Astrocyte of the spinal cord (primary cell): ENCODE results near the gene KIF5B.
"Not testable (repeated sequence)": the region's sequence is repeated elsewhere in the genome, so short reads cannot be mapped to it uniquely, and the experiment has no call there.

Experiments used
- DNase-seq: peaks from one replicate; pipeline ENCODE4 v3.0.0; 2011; ENCODE audit warnings: low read depth, low spot score
- H3K4me3 ChIP-seq: 2 replicates; pipeline ENCODE4 v1.5.1; 2011; ENCODE audit warnings: low read depth, mild to moderate bottlenecking, low read length, moderate library complexity
- CTCF ChIP-seq: IDR thresholded peaks from 2 replicates; pipeline ENCODE4 v1.5.1; 2012; ENCODE audit warnings: low read depth, mild to moderate bottlenecking, low read length, inconsistent platforms
- in situ Hi-C: cut with HindIII; loops from 2 replicates; pipeline ENCODE4 v1.10.0; 2017; ENCODE audit warnings: low sequenced_read_pairs

Gene KIF5B

GRCh38 chr10:32056136-32057035 is at the start of gene KIF5B:
Gene KIF5B (minus strand): TSS chr10:32056425. CDS start chr10:32055973, 452 bp downstream.
- H3K4me3 ChIP-seq: peak within 1 kb of the TSS; percentile 97
- DNase-seq: peak; percentile 82
- no peak for TF ChIP-seq CTCF
- in situ Hi-C loops: no loop called here

GRCh38 chr10:32105782-32106382 is 49.7 kb upstream of the KIF5B start:
- in situ Hi-C loops: no loop called here
- H3K4me3 ChIP-seq: no peak overlapping the region
- TF ChIP-seq CTCF: no peak
- DNase-seq: no peak

- no peak overlapping the region for H3K4me3 ChIP-seq
- peak; percentile 9 for DNase-seq
- in situ Hi-C loops: no loop called here
- no peak for TF ChIP-seq CTCF
These were observed 48.6 kb upstream of the KIF5B start for GRCh38 chr10:32104622-32105509.

GRCh38 chr10:32104181-32104580 is 48.0 kb upstream of the KIF5B start:
- DNase-seq: no peak
- H3K4me3 ChIP-seq: no peak overlapping the region
- TF ChIP-seq CTCF: no peak
- in situ Hi-C loops: no loop called here

GRCh38 chr10:32103721-32104120 is 47.5 kb upstream of the KIF5B start:
- TF ChIP-seq CTCF: no peak
- no peak for DNase-seq
- in situ Hi-C loops: no loop called here
- no peak overlapping the region for H3K4me3 ChIP-seq

GRCh38 chr10:32098566-32099259 is 42.5 kb upstream of the KIF5B start:
- DNase-seq, H3K4me3 ChIP-seq, in situ Hi-C loops: not testable (repeated sequence)
